Activated CD4-positive, alpha-beta T cell treated with anti-CD3 and anti-CD28 coated beads for 1 hour (primary cell): ENCODE data around the gene SHROOM4.

Experiments
- DNase-seq: peaks from one replicate; pipeline ENCODE4 v3.0.0-alpha.2; 2020

Gene SHROOM4

GRCh38 chrX:50813843-50814661 lies at the start of gene SHROOM4:
TSS of gene SHROOM4 (minus strand) at chrX:50814194. CDS start at chrX:50814018, 176 bp downstream.
- no peak for DNase-seq

GRCh38 chrX:50863471-50863870 lies 49.5 kb upstream of the SHROOM4 start:
- no peak for DNase-seq

- no peak for DNase-seq
These were observed 46.5 kb upstream of the SHROOM4 start for GRCh38 chrX:50860518-50860917.

- DNase-seq, result no peak
These were observed 44.6 kb upstream of the SHROOM4 start for GRCh38 chrX:50858548-50858947.

- no peak for DNase-seq
These were observed 39.4 kb upstream of the SHROOM4 start for GRCh38 chrX:50853399-50853798.

- no peak for DNase-seq
These were observed 38.5 kb upstream of the SHROOM4 start for GRCh38 chrX:50852524-50852923.

- no peak for DNase-seq
These were observed 28.2 kb upstream of the SHROOM4 start for GRCh38 chrX:50842221-50842620.

GRCh38 chrX:50839730-50840129 lies 25.7 kb upstream of the SHROOM4 start:
- DNase-seq, result no peak

- DNase-seq, result no peak
These were observed 25.0 kb upstream of the SHROOM4 start for GRCh38 chrX:50838820-50839600.

GRCh38 chrX:50827996-50828395 lies 14.0 kb upstream of the SHROOM4 start:
- DNase-seq, result no peak

- DNase-seq, result no peak
These were observed 11.8 kb upstream of the SHROOM4 start for GRCh38 chrX:50825825-50826224.

- no peak for DNase-seq
These were observed 5.0 kb upstream of the SHROOM4 start for GRCh38 chrX:50818986-50819385.

- no peak for DNase-seq
These were observed 1.1 kb upstream of the SHROOM4 start for GRCh38 chrX:50815120-50815519.

GRCh38 chrX:50814701-50815100 lies 707 bp upstream of the SHROOM4 start:
- no peak for DNase-seq

- DNase-seq, result no peak
These were observed 775 bp downstream of the SHROOM4 start for GRCh38 chrX:50812995-50813842.

- no peak for DNase-seq
These were observed 8.7 kb downstream of the SHROOM4 start for GRCh38 chrX:50805276-50805675.

GRCh38 chrX:50801135-50801534 lies 12.9 kb downstream of the SHROOM4 start:
- DNase-seq, result no peak

GRCh38 chrX:50799531-50799961 lies 14.4 kb downstream of the SHROOM4 start:
- no peak for DNase-seq

- no peak for DNase-seq
These were observed 15.2 kb downstream of the SHROOM4 start for GRCh38 chrX:50798783-50799182.

- no peak for DNase-seq
These were observed 26.9 kb downstream of the SHROOM4 start for GRCh38 chrX:50787099-50787498.

- DNase-seq, result no peak
These were observed 33.9 kb downstream of the SHROOM4 start for GRCh38 chrX:50780144-50780543.

- no peak for DNase-seq
These were observed 34.3 kb downstream of the SHROOM4 start for GRCh38 chrX:50779694-50780093.

GRCh38 chrX:50778272-50778671 lies 35.7 kb downstream of the SHROOM4 start:
- DNase-seq, result no peak
